Neuronal stem cell (in vitro differentiated cells): ENCODE results near the gene PHLDA3.

Experiments
- DNase-seq: peaks from one replicate; pipeline ENCODE4 v3.0.0-alpha.2; 2013; ENCODE audit warnings: low spot score
- H2AFZ ChIP-seq: one replicate; pipeline ENCODE4 v1.6.1; 2013; ENCODE audit warnings: mild to moderate bottlenecking, low read length, inconsistent platforms
- H2AK5ac ChIP-seq: 2 replicates; pipeline ENCODE4 v1.6.1; 2013; ENCODE audit warnings: low read depth, mild to moderate bottlenecking, inconsistent platforms, low read length, moderate library complexity, mixed read lengths
- H2BK120ac ChIP-seq: 2 replicates; pipeline ENCODE4 v1.6.1; 2013; ENCODE audit warnings: low read depth, mild to moderate bottlenecking, inconsistent platforms, low read length, moderate library complexity, mixed read lengths
- H2BK12ac ChIP-seq: one replicate; pipeline ENCODE4 v1.6.1; 2013; ENCODE audit warnings: low read length, inconsistent platforms
- H2BK15ac ChIP-seq: 2 replicates; pipeline ENCODE4 v1.6.1; 2013; ENCODE audit warnings: mild to moderate bottlenecking, low read length, inconsistent platforms, mixed read lengths
- H2BK5ac ChIP-seq: one replicate; pipeline ENCODE4 v1.6.1; 2013; ENCODE audit warnings: inconsistent platforms, mild to moderate bottlenecking, low read length, moderate library complexity
- H3K14ac ChIP-seq: one replicate; pipeline ENCODE4 v1.6.1; 2013; ENCODE audit warnings: low read length, inconsistent platforms
- H3K18ac ChIP-seq: 2 replicates; pipeline ENCODE4 v1.6.1; 2013; ENCODE audit warnings: low read length, inconsistent platforms
- H3K23ac ChIP-seq: 2 replicates; pipeline ENCODE4 v1.6.1; 2013; ENCODE audit warnings: low read depth, mild to moderate bottlenecking, mixed read lengths, low read length, inconsistent platforms; ENCODE audit not compliant: poor library complexity
- H3K27ac ChIP-seq: replicated peaks from 3 replicates; pipeline ENCODE4 v1.5.1; 2013; ENCODE audit warnings: low read length, inconsistent platforms
- H3K27me3 ChIP-seq, 3 experiments: 2 replicates each; pipeline ENCODE4 v1.6.1; 2013; ENCODE audit warnings: low read length in 3 of 3, mild to moderate bottlenecking in 2 of 3, inconsistent platforms in 1 of 3, low read depth in 1 of 3, mixed read lengths in 1 of 3, moderate library complexity in 1 of 3; ENCODE audit not compliant: control insufficient read depth in 3 of 3, insufficient read depth in 3 of 3
- H3K36me3 ChIP-seq, 2 donors: replicated peaks in 1 of 2; 2 replicates each; pipeline ENCODE4 v1.6.1; 2013; ENCODE audit warnings: low read length in 2 of 2; ENCODE audit not compliant: control insufficient read depth in 2 of 2, insufficient read depth in 2 of 2
- H3K4ac ChIP-seq: 2 replicates; pipeline ENCODE4 v1.6.1; 2013; ENCODE audit warnings: inconsistent platforms, mild to moderate bottlenecking, low read length, moderate library complexity
- H3K4me1 ChIP-seq, 2 donors: 1 replicate in 1 of 2; 2 replicates in 1 of 2; pipeline ENCODE4 v1.6.1; 2013; ENCODE audit warnings: low read length in 2 of 2, low read depth in 1 of 2; ENCODE audit not compliant: control insufficient read depth in 2 of 2, insufficient read depth in 1 of 2
- H3K4me2 ChIP-seq: one replicate; pipeline ENCODE4 v1.6.1; 2013; ENCODE audit warnings: mild to moderate bottlenecking, low read length, inconsistent platforms; ENCODE audit not compliant: insufficient read depth, poor library complexity, severe bottlenecking
- H3K4me3 ChIP-seq, 2 donors: 2 replicates each; pipeline ENCODE4 v1.5.1; 2013; ENCODE audit warnings: low read length in 2 of 2, mild to moderate bottlenecking in 2 of 2, inconsistent platforms in 1 of 2, moderate library complexity in 1 of 2
- H3K79me1 ChIP-seq: one replicate; pipeline ENCODE4 v1.6.1; 2013; ENCODE audit warnings: low read depth, mild to moderate bottlenecking, inconsistent platforms, low read length, moderate library complexity
- H3K9ac ChIP-seq: one replicate; pipeline ENCODE4 v1.6.1; 2013; ENCODE audit warnings: mild to moderate bottlenecking, low read depth, low read length, inconsistent platforms; ENCODE audit not compliant: poor library complexity
- H3K9me3 ChIP-seq, 2 donors: replicated peaks in 1 of 2; 2 replicates each; pipeline versions ENCODE3 to v1.6.1; 2013; ENCODE audit warnings: low read length in 2 of 2, mild to moderate bottlenecking in 2 of 2, inconsistent platforms in 1 of 2, low read depth in 1 of 2, mixed read lengths in 1 of 2, moderate library complexity in 1 of 2; ENCODE audit not compliant: control insufficient read depth in 2 of 2, insufficient read depth in 1 of 2
- H4K8ac ChIP-seq: one replicate; pipeline ENCODE4 v1.6.1; 2013; ENCODE audit warnings: low read depth, mild to moderate bottlenecking, inconsistent platforms, low read length, moderate library complexity
- H4K91ac ChIP-seq: one replicate; pipeline ENCODE4 v1.6.1; 2013; ENCODE audit warnings: low read length, low read depth, mild to moderate bottlenecking, inconsistent platforms; ENCODE audit not compliant: poor library complexity
- WGBS, 2 donors: extraction: QIAGEN DNeasy Blood & Tissue Kit; methylation state at CpG; one replicate each; pipeline ENCODE4 v1.1.7; 2013; ENCODE audit warnings: missing lambda C conversion rate in 2 of 2, mixed read lengths in 1 of 2; ENCODE audit not compliant: insufficient read length in 2 of 2, insufficient replicate concordance in 1 of 2; ENCODE audit errors: extremely low coverage in 2 of 2; 5-methylcytosine and 5-hydroxymethylcytosine counted together

PHLDA3 gene

DNA sequence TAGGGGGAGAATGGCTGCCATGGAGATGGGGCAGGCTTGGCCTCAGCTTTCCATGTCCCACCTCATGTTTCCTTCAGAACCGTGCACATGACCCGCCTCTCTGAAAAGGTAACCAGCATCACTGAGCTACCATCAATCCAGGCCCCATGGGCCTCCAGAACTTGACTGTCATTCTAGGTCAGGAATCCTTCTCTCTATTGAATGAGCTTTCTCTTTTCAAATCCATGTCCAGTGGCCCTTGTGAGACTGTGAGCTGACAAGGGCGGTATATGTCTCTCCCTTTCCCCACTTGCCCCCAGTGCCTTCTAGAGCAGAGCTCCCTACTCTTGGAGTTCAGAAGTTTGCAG is 33.5 kb upstream of the PHLDA3 start:
- H4K8ac ChIP-seq, result no peak overlapping the region
- H2BK120ac ChIP-seq, result no peak overlapping the region
- peaks cover 26 to 52% of the 10 kb centered on the region in 2 donors for H3K4me1 ChIP-seq
- no peak overlapping the region for H2BK15ac ChIP-seq
- H3K27me3 ChIP-seq, result peaks cover 0 to 10% (median 0%) of the 10 kb centered on the region in 3 experiments
- H3K9me3 ChIP-seq, result no peaks in the 10 kb centered on the region
- no peak overlapping the region for H3K4me3 ChIP-seq
- H3K27ac ChIP-seq, result no peak overlapping the region
- H3K18ac ChIP-seq, result no peak overlapping the region
- no peak overlapping the region for H3K14ac ChIP-seq
- H2AFZ ChIP-seq, result no peak overlapping the region
- H2BK5ac ChIP-seq, result no peak overlapping the region
- H2AK5ac ChIP-seq, result peak overlapping the region; percentile 42
- H3K4me2 ChIP-seq, result no peak overlapping the region
- no peak overlapping the region for H2BK12ac ChIP-seq
- H3K79me1 ChIP-seq, result no peaks in the 10 kb centered on the region
- WGBS, 2 donors, result no CpG with 5 or more reads among the region's 3 CpGs
- no peak overlapping the region for H3K4ac ChIP-seq
- H3K36me3 ChIP-seq, result no peaks in the 10 kb centered on the region
- H4K91ac ChIP-seq, result no peak overlapping the region
- DNase-seq, result no peak
- H3K23ac ChIP-seq, result no peak overlapping the region
- no peak overlapping the region for H3K9ac ChIP-seq

DNA sequence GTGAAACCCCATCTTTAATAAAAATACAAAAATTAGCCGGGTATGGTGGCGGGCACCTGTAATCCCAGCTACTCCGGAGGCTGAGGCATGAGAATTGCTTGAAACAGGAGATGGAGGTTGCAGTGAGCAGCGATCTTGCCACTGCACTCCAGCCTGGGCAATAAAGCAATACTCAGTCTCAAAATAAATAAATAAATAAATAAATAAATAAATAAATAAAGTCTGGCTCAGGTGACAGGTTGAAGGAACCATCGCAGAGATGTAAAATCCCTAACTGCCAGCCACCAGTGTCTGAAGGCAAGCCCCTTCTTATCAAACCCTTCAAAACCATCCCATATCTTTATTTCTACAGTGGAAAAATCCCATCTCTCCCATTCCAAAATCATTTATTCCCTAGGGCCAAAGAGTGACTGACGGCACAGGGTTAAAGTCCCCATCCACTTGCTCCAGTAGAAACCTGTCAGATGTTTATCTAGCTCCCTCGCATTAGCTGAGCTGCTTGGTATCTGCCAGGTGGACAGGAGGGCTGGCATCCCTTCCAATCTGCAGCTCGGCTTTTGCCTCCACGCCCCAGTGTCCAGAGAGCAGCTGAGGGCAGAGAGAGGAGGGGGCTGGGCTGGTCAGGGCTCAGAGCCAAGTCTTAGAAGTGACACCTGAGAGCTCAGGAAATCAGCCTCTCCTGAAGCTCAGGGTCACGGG is 33.0 kb upstream of the PHLDA3 start:
- Histone ChIP-seq H2BK12ac (no peak overlapping the region), H3K9me3 (no peaks in the 10 kb centered on the region), H2AK5ac (peak overlapping the region; percentile 42), H3K23ac (no peak overlapping the region), H3K4me3 (no peak overlapping the region), H3K79me1 (no peaks in the 10 kb centered on the region), H2BK120ac (no peak overlapping the region), H3K4ac (no peak overlapping the region), H3K4me1 (peaks cover 25 to 52% of the 10 kb centered on the region in 2 donors), H3K14ac (no peak overlapping the region), H4K91ac (no peak overlapping the region), H3K36me3 (no peaks in the 10 kb centered on the region), H3K4me2 (no peak overlapping the region), H4K8ac (no peak overlapping the region), H3K27me3 (peaks cover 0 to 5% (median 0%) of the 10 kb centered on the region in 3 experiments), H2AFZ (no peak overlapping the region), H2BK15ac (no peak overlapping the region), H2BK5ac (no peak overlapping the region), H3K18ac (peak overlapping the region; percentile 22), H3K9ac (no peak overlapping the region), H3K27ac (no peak overlapping the region)
- no peak for DNase-seq
- no CpG with 5 or more reads among the region's 10 CpGs for WGBS, 2 donors

DNA sequence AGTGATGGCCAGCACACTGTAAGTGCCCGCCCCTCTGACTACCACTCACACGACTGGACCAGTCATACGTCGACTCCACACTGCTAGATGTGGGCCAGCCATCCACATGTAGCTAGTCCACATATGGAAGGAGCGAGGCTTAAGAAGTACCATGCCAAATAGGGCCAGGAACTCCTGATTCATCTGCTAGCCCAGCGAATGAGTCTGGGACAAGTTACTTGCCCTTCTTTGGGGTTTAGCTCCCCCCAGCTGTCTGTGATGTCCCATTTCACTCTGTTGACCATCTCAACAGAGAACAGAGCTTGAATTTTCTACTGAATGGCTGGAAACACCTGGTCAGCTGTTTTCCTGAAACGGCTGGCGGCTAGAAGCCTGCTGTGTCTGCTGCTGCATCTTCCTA is 32.2 kb upstream of the PHLDA3 start:
- DNase-seq, result no peak
- Histone ChIP-seq H3K4me3 (no peak overlapping the region), H2AFZ (no peak overlapping the region), H3K9ac (no peak overlapping the region), H4K8ac (no peak overlapping the region), H2BK120ac (no peak overlapping the region), H3K79me1 (no peaks in the 10 kb centered on the region), H3K9me3 (no peaks in the 10 kb centered on the region), H3K23ac (no peak overlapping the region), H3K4me1 (peaks cover 25 to 50% of the 10 kb centered on the region in 2 donors), H2AK5ac (no peak overlapping the region), H3K14ac (no peak overlapping the region), H3K27me3 (no peaks in the 10 kb centered on the region), H4K91ac (no peak overlapping the region), H2BK5ac (no peak overlapping the region), H2BK12ac (no peak overlapping the region), H3K18ac (no peak overlapping the region), H3K27ac (peak overlapping the region; percentile 0), H3K36me3 (no peaks in the 10 kb centered on the region), H3K4ac (no peak overlapping the region), H2BK15ac (no peak overlapping the region), H3K4me2 (no peak overlapping the region)
- WGBS, 2 donors, result no CpG with 5 or more reads among the region's 8 CpGs

DNA sequence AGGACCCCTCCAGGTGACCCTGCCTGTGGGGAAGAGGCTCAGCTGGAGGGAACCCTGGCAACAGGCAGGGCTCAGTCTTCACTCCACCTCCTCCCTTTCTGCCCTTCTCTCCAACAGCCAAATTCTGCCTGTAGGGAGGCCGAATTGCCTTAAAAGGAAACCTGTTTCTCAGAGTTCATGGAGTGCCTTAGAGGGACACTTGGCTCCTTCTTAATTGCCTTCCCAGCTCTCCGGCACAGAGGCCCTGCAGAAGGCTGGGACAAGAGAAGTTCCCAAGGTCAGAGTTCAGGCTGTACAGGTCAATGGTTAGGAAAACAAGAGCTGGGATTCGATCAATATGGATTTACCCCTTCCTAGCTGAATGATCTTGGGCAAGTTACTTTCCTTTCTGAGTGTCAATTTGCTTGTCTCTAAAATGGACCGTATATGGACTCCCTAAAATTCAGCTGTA is 31.7 kb upstream of the PHLDA3 start:
- H3K4me1 ChIP-seq, result peaks cover 26 to 49% of the 10 kb centered on the region in 2 donors
- WGBS, 2 donors, result no CpG with 5 or more reads among the region's 4 CpGs

More for the DNA sequence above, 31.7 kb upstream of the PHLDA3 start:
- H2BK15ac ChIP-seq, result no peak overlapping the region
- no peak overlapping the region for H3K4ac ChIP-seq
- no peak overlapping the region for H3K4me3 ChIP-seq
- no peak overlapping the region for H3K23ac ChIP-seq
- H2BK120ac ChIP-seq, result no peak overlapping the region
- no peak for DNase-seq
- no peak overlapping the region for H2AK5ac ChIP-seq
- peak overlapping the region; percentile 54 for H3K27ac ChIP-seq
- H2BK12ac ChIP-seq, result no peak overlapping the region
- no peak overlapping the region for H3K4me2 ChIP-seq
- H3K9ac ChIP-seq, result no peak overlapping the region
- H3K14ac ChIP-seq, result no peak overlapping the region
- no peaks in the 10 kb centered on the region for H3K36me3 ChIP-seq
- no peak overlapping the region for H3K18ac ChIP-seq
- H3K79me1 ChIP-seq, result no peaks in the 10 kb centered on the region
- H4K91ac ChIP-seq, result no peak overlapping the region
- peak overlapping the region; percentile 0 for H2AFZ ChIP-seq
- H3K9me3 ChIP-seq, result no peaks in the 10 kb centered on the region
- no peak overlapping the region for H4K8ac ChIP-seq
- H3K27me3 ChIP-seq, result no peaks in the 10 kb centered on the region
- no peak overlapping the region for H2BK5ac ChIP-seq
